Osteocyte (in vitro differentiated cells): ENCODE data around the gene MPZL1. TPM values are rescaled to one million over a fixed set of nuclear protein-coding genes. Genes with fewer than 3 reads are reported as not detected.

Experiments used
- DNase-seq: peaks from one replicate; pipeline ENCODE4 v3.0.0; 2021; ENCODE audit warnings: mixed read lengths; ENCODE audit not compliant: unreplicated experiment; ENCODE audit errors: extremely low spot score
- H3K27ac Mint-ChIP-seq: one replicate; pipeline ENCODE4 v1.8.0; 2021; ENCODE audit warnings: mild to moderate bottlenecking, mixed read lengths; ENCODE audit not compliant: unreplicated experiment
- H3K27me3 Mint-ChIP-seq: one replicate; pipeline ENCODE4 v1.8.0; 2021; ENCODE audit warnings: mixed read lengths; ENCODE audit not compliant: unreplicated experiment
- H3K36me3 Mint-ChIP-seq: one replicate; pipeline ENCODE4 v1.8.0; 2021; ENCODE audit warnings: mixed read lengths; ENCODE audit not compliant: unreplicated experiment
- H3K4me1 Mint-ChIP-seq: one replicate; pipeline ENCODE4 v1.8.0; 2021; ENCODE audit warnings: mixed read lengths; ENCODE audit not compliant: unreplicated experiment
- H3K4me3 Mint-ChIP-seq: one replicate; pipeline ENCODE4 v1.8.0; 2021; ENCODE audit warnings: mild to moderate bottlenecking, moderate library complexity, mixed read lengths; ENCODE audit not compliant: unreplicated experiment
- H3K9me3 Mint-ChIP-seq: one replicate; pipeline ENCODE4 v1.8.0; 2021; ENCODE audit warnings: mixed read lengths; ENCODE audit not compliant: unreplicated experiment
- CTCF ChIP-seq: fragments of 200-600 bp; sonication (generic); IDR thresholded peaks from 2 replicates; pipeline ENCODE4 v1.5.0; 2021; ENCODE audit warnings: antibody characterized with exemption, mild to moderate bottlenecking, moderate library complexity
- total RNA-seq: library from RNA; stranded (reverse); gene quantifications from 2 replicates; pipeline ENCODE4 v1.2.1, GENCODE V29; 2021

Gene MPZL1
- total RNA-seq, 1 donor from 2014 or later, result 155 TPM

- H3K27me3 Mint-ChIP-seq, result no peaks in the 10 kb centered on the region
- peaks cover 50% of the 10 kb centered on the region for H3K4me1 Mint-ChIP-seq
- TF ChIP-seq CTCF, result no peak
- H3K27ac Mint-ChIP-seq, result peak overlapping the region; percentile 56
- H3K9me3 Mint-ChIP-seq, result peaks cover 1% of the 10 kb centered on the region
- peak overlapping the region; percentile 44 for H3K4me3 Mint-ChIP-seq
- DNase-seq, result no peak
- H3K36me3 Mint-ChIP-seq, result peaks cover under 1% of the 10 kb centered on the region
These were observed 99.0 kb downstream of the MPZL1 start for GRCh38 chr1:167820684-167821355.

DNA sequence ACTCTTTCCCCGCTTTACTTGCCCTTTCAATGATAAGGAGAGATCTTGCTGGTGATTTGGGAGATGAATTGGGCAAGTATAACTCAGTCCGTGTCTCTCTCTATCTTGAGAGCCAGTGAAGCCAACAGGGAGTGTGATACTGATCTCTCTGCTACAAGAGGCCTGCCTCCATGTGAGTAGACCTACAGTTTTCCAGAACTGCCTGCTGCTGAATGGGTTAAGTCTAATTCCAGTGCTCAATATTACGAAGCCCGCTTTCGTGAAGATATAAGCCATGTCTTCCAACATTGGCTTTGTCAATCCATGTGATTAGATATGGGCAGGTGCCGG is 99.5 kb downstream of the MPZL1 start:
- Mint-ChIP-seq H3K9me3 (no peaks in the 10 kb centered on the region), H3K27me3 (no peaks in the 10 kb centered on the region), H3K4me1 (peaks cover 45% of the 10 kb centered on the region), H3K4me3 (no peak overlapping the region), H3K36me3 (no peaks in the 10 kb centered on the region), H3K27ac (peak overlapping the region; percentile 56)
- DNase-seq, result no peak
- no peak for TF ChIP-seq CTCF

DNA sequence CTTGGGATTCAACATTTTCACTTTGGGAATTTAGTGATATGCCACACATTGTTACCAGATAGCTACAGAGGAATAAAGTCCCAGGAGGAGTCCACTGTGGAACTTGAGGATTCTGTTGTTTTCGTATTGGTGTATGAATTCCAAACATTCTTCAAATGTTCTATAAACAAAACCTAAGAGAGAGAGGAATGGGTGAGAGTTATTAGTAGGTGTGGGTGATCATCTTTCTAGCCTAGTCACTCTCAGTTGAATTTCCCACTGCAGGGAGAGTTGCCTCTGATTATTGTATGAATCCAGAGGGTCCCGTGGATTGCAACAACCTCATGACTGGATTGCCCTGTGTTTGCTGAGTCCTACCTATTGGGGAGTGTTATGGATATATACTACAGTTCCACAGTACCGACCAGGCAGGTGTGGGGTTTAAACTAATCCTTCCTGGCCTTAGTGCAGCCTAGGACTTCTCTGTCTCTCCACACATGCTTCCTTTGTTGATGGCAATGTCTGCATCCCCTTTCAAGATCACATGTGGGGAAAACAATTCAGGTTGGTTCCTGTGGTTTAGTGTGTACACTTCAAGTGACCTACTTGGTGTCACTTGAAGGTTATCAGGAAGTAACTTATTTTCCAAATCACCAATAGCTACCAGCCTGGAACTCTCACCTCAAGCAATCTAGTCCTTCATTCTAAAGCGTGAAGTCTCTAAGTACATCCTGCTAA is 100.3 kb downstream of the MPZL1 start:
- DNase-seq, result no peak
- no peaks in the 10 kb centered on the region for H3K9me3 Mint-ChIP-seq
- H3K27me3 Mint-ChIP-seq, result no peaks in the 10 kb centered on the region
- H3K36me3 Mint-ChIP-seq, result no peaks in the 10 kb centered on the region
- TF ChIP-seq CTCF, result no peak
- peaks cover 37% of the 10 kb centered on the region for H3K4me1 Mint-ChIP-seq
- no peak overlapping the region for H3K4me3 Mint-ChIP-seq
- H3K27ac Mint-ChIP-seq, result peak overlapping the region; percentile 56

DNA sequence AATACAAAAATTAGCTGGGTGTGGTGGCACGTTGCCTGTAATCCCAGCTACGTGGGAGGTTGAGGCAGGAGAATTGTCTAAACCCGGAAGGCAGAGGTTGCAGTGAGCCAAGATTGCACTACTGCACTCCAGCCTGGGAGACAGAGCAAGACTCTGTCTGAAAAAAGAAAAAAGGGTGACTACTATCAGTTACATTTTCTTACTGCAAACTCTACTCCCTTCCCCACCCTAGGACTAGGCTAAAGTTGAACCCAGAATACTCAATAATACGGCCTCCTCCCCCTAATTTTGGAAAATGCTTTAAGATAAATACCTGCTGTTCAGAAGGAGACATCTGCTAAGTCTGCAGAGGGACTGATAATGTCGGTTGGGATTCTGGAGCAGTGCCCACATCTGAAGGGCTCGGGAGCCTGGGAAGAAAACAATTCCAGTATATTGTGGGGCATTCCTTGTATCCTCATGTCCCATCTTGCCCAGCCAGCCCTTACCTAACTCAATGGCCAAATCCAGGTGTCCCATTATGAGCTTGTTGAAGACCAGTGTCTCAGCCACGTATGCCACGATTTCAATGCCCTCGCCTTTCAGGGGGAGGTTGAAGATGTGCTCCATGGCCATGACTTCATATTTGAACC is 102.5 kb downstream of the MPZL1 start:
- no peak for DNase-seq
- Mint-ChIP-seq H3K9me3 (no peaks in the 10 kb centered on the region), H3K27me3 (no peaks in the 10 kb centered on the region), H3K27ac (no peak overlapping the region), H3K36me3 (no peaks in the 10 kb centered on the region), H3K4me1 (peaks cover 34% of the 10 kb centered on the region), H3K4me3 (no peak overlapping the region)
- no peak for TF ChIP-seq CTCF

DNA sequence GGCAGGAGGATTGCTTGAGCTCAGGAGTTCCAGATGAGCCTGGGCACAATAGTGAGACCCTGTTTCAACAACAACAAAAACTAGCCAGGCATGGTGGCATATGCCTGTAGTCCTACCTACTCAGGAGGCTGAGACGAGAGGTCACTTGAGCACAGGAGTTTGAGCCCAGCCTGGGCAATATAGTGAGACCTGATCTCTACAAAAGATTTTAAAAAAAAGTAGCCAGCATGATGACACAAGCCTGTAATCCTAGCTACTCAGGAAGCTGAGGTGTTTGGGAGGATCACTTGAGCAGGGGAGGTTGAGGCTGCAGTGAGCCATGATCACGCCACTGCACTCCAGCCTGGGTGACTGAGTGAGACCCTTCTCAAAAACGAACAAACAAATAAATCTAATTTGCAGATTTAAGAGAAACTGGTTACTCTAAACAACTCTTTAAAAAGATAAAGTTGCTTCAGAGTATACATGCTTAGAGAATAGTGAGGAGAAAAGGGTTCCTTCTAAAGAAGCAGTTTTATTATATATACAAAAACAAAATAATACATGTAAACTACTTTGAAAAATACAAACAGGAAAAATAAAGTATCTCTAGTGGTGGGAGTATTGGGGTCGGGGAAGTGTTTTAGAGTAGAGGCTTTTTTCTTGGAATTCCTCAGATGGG is 103.8 kb downstream of the MPZL1 start:
- H3K9me3 Mint-ChIP-seq, result no peaks in the 10 kb centered on the region
- TF ChIP-seq CTCF, result no peak
- no peak for DNase-seq
- H3K36me3 Mint-ChIP-seq, result no peaks in the 10 kb centered on the region
- H3K27ac Mint-ChIP-seq, result no peak overlapping the region
- H3K27me3 Mint-ChIP-seq, result no peaks in the 10 kb centered on the region
- peaks cover 27% of the 10 kb centered on the region for H3K4me1 Mint-ChIP-seq
- H3K4me3 Mint-ChIP-seq, result no peak overlapping the region
